H1 (cell line): Measurements from ENCODE around the gene ZCCHC12. TPM values are rescaled to one million over a fixed set of nuclear protein-coding genes. Genes with fewer than 3 reads are reported as not detected.

Experiments used
- CTCF ChIA-PET: fragments of 300-600 bp; sonication (Branson Sonifier 250); formaldehyde crosslinking; loops from one replicate; lab custom pipeline; 2021; ENCODE audit not compliant: partially characterized antibody; lab: Charles Lee
- POLR2A ChIA-PET: fragments of 300-600 bp; sonication (Branson Sonifier 250); formaldehyde crosslinking; loops from one replicate; lab custom pipeline; 2021; ENCODE audit warnings: inconsistent platforms; ENCODE audit not compliant: partially characterized antibody; lab: Charles Lee
- DNase-seq, 2 experiments: peaks; one replicate each; pipeline versions ENCODE4 v3.0.0 to v3.0.0-alpha.2; 2010 to 2022; ENCODE audit warnings: low spot score in 2 of 2, low read depth in 1 of 2, mixed read lengths in 1 of 2
- FAIRE-seq: peaks from 2 replicates; lab custom pipeline; 2011; peaks lifted over from hg19 to GRCh38; lab: Jason Lieb, UNC
- H2AFZ ChIP-seq: 2 replicates; pipeline ENCODE4 v1.8.1; 2012; ENCODE audit warnings: low read length, inconsistent platforms
- H2AK5ac ChIP-seq: 2 replicates; pipeline ENCODE4 v1.6.1; 2013; ENCODE audit warnings: low read depth, low read length
- H2BK120ac ChIP-seq: replicated peaks from 2 replicates; pipeline ENCODE3; 2013; ENCODE audit warnings: low read depth, low read length, inconsistent platforms
- H2BK12ac ChIP-seq: 2 replicates; pipeline ENCODE4 v1.6.1; 2013; ENCODE audit warnings: low read depth, low read length
- H2BK15ac ChIP-seq: 2 replicates; pipeline ENCODE4 v1.6.1; 2013; ENCODE audit warnings: low read length
- H2BK20ac ChIP-seq: 2 replicates; pipeline ENCODE4 v1.6.1; 2013; ENCODE audit warnings: low read length
- H2BK5ac ChIP-seq: 2 replicates; pipeline ENCODE4 v1.6.1; 2013; ENCODE audit warnings: low read depth, low read length
- H3K14ac ChIP-seq: 2 replicates; pipeline ENCODE4 v1.6.1; 2013; ENCODE audit warnings: inconsistent platforms; ENCODE audit not compliant: insufficient read length
- H3K18ac ChIP-seq: 2 replicates; pipeline ENCODE4 v1.6.1; 2013; ENCODE audit warnings: low read length; ENCODE audit errors: extremely low read depth
- H3K23ac ChIP-seq: 2 replicates; pipeline ENCODE4 v1.6.1; 2013; ENCODE audit warnings: inconsistent platforms; ENCODE audit not compliant: insufficient read length
- H3K23me2 ChIP-seq: 2 replicates; pipeline ENCODE4 v1.6.1; 2013; ENCODE audit warnings: low read depth, low read length
- H3K27ac ChIP-seq: 2 replicates; pipeline ENCODE4 v1.6.1; 2011; ENCODE audit warnings: low read depth, low read length, inconsistent platforms
- H3K27me3 ChIP-seq, 4 experiments: replicated peaks in 1 of 4; 1 replicate in 1 of 4; 2 replicates in 3 of 4; pipeline versions ENCODE4 v1.6.1 to v1.8.1; 2011 to 2013; ENCODE audit warnings: low read length in 3 of 4, mild to moderate bottlenecking in 3 of 4, inconsistent platforms in 2 of 4, mixed read lengths in 2 of 4, moderate library complexity in 1 of 4; ENCODE audit not compliant: control insufficient read depth in 3 of 4, insufficient read depth in 3 of 4; ENCODE audit errors: extremely low read depth in 1 of 4
- H3K36me3 ChIP-seq, 4 experiments: 2 replicates each; pipeline versions ENCODE4 v1.6.1 to v1.8.1; 2011 to 2013; ENCODE audit warnings: mild to moderate bottlenecking in 4 of 4, low read length in 3 of 4, moderate library complexity in 2 of 4, control low read depth in 1 of 4, inconsistent platforms in 1 of 4; ENCODE audit not compliant: insufficient read depth in 4 of 4, control insufficient read depth in 2 of 4
- H3K4ac ChIP-seq: replicated peaks from 2 replicates; pipeline ENCODE3; 2013; ENCODE audit warnings: low read length, low read depth, mixed read lengths, inconsistent platforms; ENCODE audit not compliant: insufficient read length
- H3K4me1 ChIP-seq, 4 experiments: replicated peaks in 1 of 4; 1 replicate in 1 of 4; 2 replicates in 3 of 4; pipeline versions ENCODE4 v1.6.1 to v1.8.1; 2011 to 2013; ENCODE audit warnings: low read length in 3 of 4, inconsistent platforms in 2 of 4, mixed read lengths in 1 of 4; ENCODE audit not compliant: insufficient read depth in 4 of 4, control insufficient read depth in 3 of 4
- H3K4me2 ChIP-seq, 2 experiments: 2 replicates each; pipeline versions ENCODE4 v1.6.1 to v1.8.1; 2011 to 2013; ENCODE audit warnings: low read depth in 2 of 2, low read length in 2 of 2, control low read depth in 1 of 2, inconsistent platforms in 1 of 2, mild to moderate bottlenecking in 1 of 2; ENCODE audit not compliant: insufficient read depth in 1 of 2
- H3K4me3 ChIP-seq, 4 experiments: fragments of 200-600, 300-600 bp in 1 of 4; sonication (generic), shearing (Covaris generic), sonication (Bioruptor Twin) in 1 of 4; 2 replicates each; pipeline versions ENCODE4 v1.5.1 to v1.8.1; 2011 to 2016; ENCODE audit warnings: low read length in 4 of 4, low read depth in 3 of 4, control low read depth in 2 of 4, inconsistent platforms in 2 of 4, mild to moderate bottlenecking in 2 of 4, mixed read lengths in 1 of 4, moderate library complexity in 1 of 4; ENCODE audit not compliant: insufficient read depth in 2 of 4; ENCODE audit errors: extremely low read depth in 1 of 4
- H3K56ac ChIP-seq: replicated peaks from 2 replicates; pipeline ENCODE3; 2013; ENCODE audit warnings: low read depth, mild to moderate bottlenecking, mixed read lengths, low read length, inconsistent platforms; ENCODE audit not compliant: insufficient read length
- H3K79me1 ChIP-seq: 2 replicates; pipeline ENCODE4 v1.6.1; 2013; ENCODE audit warnings: low read depth, low read length, control low read depth
- H3K79me2 ChIP-seq, 2 experiments: 2 replicates each; pipeline versions ENCODE4 v1.6.1 to v1.8.1; 2012 to 2013; ENCODE audit warnings: low read length in 2 of 2, mild to moderate bottlenecking in 2 of 2, inconsistent platforms in 1 of 2; ENCODE audit not compliant: insufficient read depth in 2 of 2, control insufficient read depth in 1 of 2
- H3K9ac ChIP-seq, 4 experiments: replicated peaks in 1 of 4; 1 replicate in 1 of 4; 2 replicates in 3 of 4; pipeline versions ENCODE4 v1.6.1 to v1.8.1; 2011 to 2013; ENCODE audit warnings: low read depth in 3 of 4, low read length in 3 of 4, control low read depth in 2 of 4, mild to moderate bottlenecking in 2 of 4, moderate library complexity in 2 of 4, inconsistent platforms in 1 of 4; ENCODE audit errors: extremely low read depth in 1 of 4
- H3K9me3 ChIP-seq, 2 experiments: 2 replicates each; pipeline versions ENCODE4 v1.6.1 to v1.8.1; 2012 to 2013; ENCODE audit warnings: mild to moderate bottlenecking in 2 of 2, moderate library complexity in 2 of 2, control low read depth in 1 of 2, inconsistent platforms in 1 of 2, low read depth in 1 of 2, low read length in 1 of 2, mixed read lengths in 1 of 2; ENCODE audit not compliant: insufficient read depth in 2 of 2
- H4K20me1 ChIP-seq, 2 experiments: replicated peaks in 1 of 2; 2 replicates each; pipeline versions ENCODE3 to v1.8.1; 2011 to 2013; ENCODE audit warnings: inconsistent platforms in 2 of 2, low read length in 2 of 2, mild to moderate bottlenecking in 1 of 2; ENCODE audit not compliant: insufficient read depth in 2 of 2, control insufficient read depth in 1 of 2
- H4K5ac ChIP-seq: 2 replicates; pipeline ENCODE4 v1.6.1; 2013; ENCODE audit warnings: low read length, low read depth, mixed read lengths, inconsistent platforms; ENCODE audit not compliant: insufficient read length
- H4K8ac ChIP-seq: 2 replicates; pipeline ENCODE4 v1.8.0; 2013; ENCODE audit warnings: mild to moderate bottlenecking, moderate library complexity, low read length, inconsistent platforms; ENCODE audit not compliant: insufficient read depth; ENCODE audit errors: extremely low read depth
- H4K91ac ChIP-seq: replicated peaks from 2 replicates; pipeline ENCODE3; 2013; ENCODE audit warnings: low read length, mixed read lengths, inconsistent platforms; ENCODE audit not compliant: insufficient read length
- ASH2L ChIP-seq: fragments of 200-600, 300-600 bp; sonication (generic); IDR thresholded peaks from one replicate; pipeline ENCODE4 v1.7.1; 2017; ENCODE audit warnings: low read length
- CTBP2 ChIP-seq: IDR thresholded peaks from 2 replicates; pipeline ENCODE4 v1.7.0; 2011; ENCODE audit warnings: borderline replicate concordance, mild to moderate bottlenecking, moderate library complexity, mixed read lengths, low read length; ENCODE audit not compliant: insufficient read depth, insufficient read length
- EGR1 ChIP-seq: IDR thresholded peaks from 2 replicates; pipeline ENCODE4 v1.6.1; 2011; ENCODE audit warnings: low read depth, low read length, borderline replicate concordance
- FOSL1 ChIP-seq: IDR thresholded peaks from 2 replicates; pipeline ENCODE4 v1.6.1; 2011; ENCODE audit warnings: mild to moderate bottlenecking, low read depth, low read length, moderate library complexity; ENCODE audit not compliant: insufficient read depth
- GABPA ChIP-seq: IDR thresholded peaks from 2 replicates; pipeline ENCODE4 v1.6.1; 2011; ENCODE audit warnings: mild to moderate bottlenecking, low read length, moderate library complexity, borderline replicate concordance; ENCODE audit not compliant: insufficient read depth
- POLR2A ChIP-seq, 2 experiments: IDR thresholded peaks; 1 replicate in 1 of 2; 2 replicates in 1 of 2; pipeline ENCODE4 v1.6.1; 2011; ENCODE audit warnings: low read depth in 2 of 2, low read length in 2 of 2, mild to moderate bottlenecking in 2 of 2; ENCODE audit errors: control extremely low read depth in 1 of 2
- RFX5 ChIP-seq: IDR thresholded peaks from 2 replicates; pipeline ENCODE4 v1.6.1; 2011; ENCODE audit warnings: low read depth, low read length, improper control_type of control experiment, borderline replicate concordance
- RNF2 ChIP-seq: fragments of 200-900, 300-1000 bp; sonication (generic); IDR thresholded peaks from 2 replicates; pipeline ENCODE4 v1.7.1; 2016; ENCODE audit warnings: borderline replicate concordance, low read depth, mild to moderate bottlenecking, antibody characterized with exemption, low read length; ENCODE audit not compliant: poor library complexity, severe bottlenecking; ENCODE audit errors: missing control alignments
- SIN3A ChIP-seq, 2 experiments: IDR thresholded peaks in 1 of 2; conservative IDR thresholded peaks in 1 of 2; 2 replicates each; pipeline ENCODE4 v1.6.1; 2011 to 2012; ENCODE audit warnings: low read length in 2 of 2, improper control_type of control experiment in 1 of 2, low read depth in 1 of 2, mild to moderate bottlenecking in 1 of 2
- SIX5 ChIP-seq: IDR thresholded peaks from 2 replicates; pipeline ENCODE4 v1.6.1; 2011; ENCODE audit warnings: mild to moderate bottlenecking, low read depth, low read length
- SP1 ChIP-seq: IDR thresholded peaks from 2 replicates; pipeline ENCODE4 v1.6.1; 2011; ENCODE audit warnings: low read depth, low read length
- SP2 ChIP-seq: IDR thresholded peaks from 2 replicates; pipeline ENCODE4 v1.6.1; 2012; ENCODE audit warnings: mild to moderate bottlenecking, low read length, inconsistent platforms
- USF2 ChIP-seq: IDR thresholded peaks from 2 replicates; pipeline ENCODE4 v1.6.1; 2011; ENCODE audit warnings: low read length, improper control_type of control experiment
- ZNF274 ChIP-seq: IDR thresholded peaks from 2 replicates; pipeline ENCODE4 v1.7.0; 2012; ENCODE audit warnings: low read length, borderline replicate concordance; ENCODE audit errors: extremely low read depth
- WGBS, 2 experiments: shearing (Covaris generic) in 1 of 2; methylation state at CpG; one replicate each; pipeline versions ENCODE4 v1.1.6 to v1.1.7; 2013 to 2015; ENCODE audit warnings: low lambda C conversion rate in 2 of 2, mixed read lengths in 2 of 2, inconsistent platforms in 1 of 2, low coverage in 1 of 2, missing lambda C conversion rate in 1 of 2; ENCODE audit not compliant: insufficient replicate concordance in 2 of 2, insufficient coverage in 1 of 2, insufficient read length in 1 of 2; ENCODE audit errors: extremely low coverage in 1 of 2, missing lambda C conversion rate in 1 of 2; 5-methylcytosine and 5-hydroxymethylcytosine counted together
- polyA plus RNA-seq, 7 experiments: library from polyadenylated mRNA; depleted of rRNA in 3 of 7; stranded (reverse) in 5 of 7; unstranded in 2 of 7; fragments of >200 nt in 5 of 7; fragments of 200-250 nt in 2 of 7; gene quantifications; 1 replicate in 5 of 7; 2 replicates in 1 of 7; 4 replicates in 1 of 7; pipeline versions ENCODE4 v1.2.1 to v1.2.3, GENCODE V29; 2011 to 2013; ENCODE audit warnings: missing spikeins in 2 of 7, mixed read lengths in 2 of 7
- total RNA-seq: library from RNA; stranded (reverse); fragmentation: NEBNext Ultra II Directional; extraction: Animal tissue kit (Norgen Biotek cat#: 25700); gene quantifications from 2 replicates; pipeline ENCODE4 v1.2.1, GENCODE V29; 2021

The ZCCHC12 gene
- total and polyA plus RNA-seq, 2 of the 8 experiments (the other 6 are each of a cell fraction or from before 2014, with no cell fraction given) = 0.76 to 1.3 TPM

GRCh38 chrX:118779581-118779980 is 44.0 kb upstream of the ZCCHC12 start:
- Histone ChIP-seq H3K14ac (no peak overlapping the region), H3K36me3 (no peaks in the 10 kb centered on the region), H3K79me1 (no peaks in the 10 kb centered on the region), H2BK15ac (no peak overlapping the region), H2BK20ac (no peak overlapping the region), H4K20me1 (no peaks in the 10 kb centered on the region), H4K8ac (no peak overlapping the region), H3K4ac (no peak overlapping the region), H3K23me2 (no peaks in the 10 kb centered on the region), H2BK12ac (no peak overlapping the region), H4K5ac (no peak overlapping the region), H3K9ac (no peak overlapping the region), H2AK5ac (no peak overlapping the region), H3K79me2 (no peaks in the 10 kb centered on the region), H3K27ac (no peak overlapping the region), H3K27me3 (no peaks in the 10 kb centered on the region), H2BK5ac (no peak overlapping the region), H2AFZ (no peak overlapping the region), H3K9me3 (no peaks in the 10 kb centered on the region), H3K56ac (no peak overlapping the region), H3K4me3 (no peak overlapping the region), H3K18ac (no peak overlapping the region), H2BK120ac (no peak overlapping the region), H3K4me2 (no peak overlapping the region), H3K4me1 (no peaks in the 10 kb centered on the region), H4K91ac (no peak overlapping the region), H3K23ac (no peak overlapping the region)
- ChIA-PET CTCF (no interaction called here), POLR2A (no interaction called here)
- FAIRE-seq (no peak), DNase-seq (no peak)
- 100% methylated on average over 2 of the region's 2 CpGs; no CpG with 5 or more reads in 1 of the 2 experiments for WGBS, 2 experiments
- TF ChIP-seq EGR1 = no peak
- TF ChIP-seq SP2 = no peak
- TF ChIP-seq POLR2A (IDR thresholded peaks at IDR 0.05; ENCODE audit: control extremely low read depth in 1 of 2, low read depth in 2 of 2, low read length in 2 of 2) = no peak
- TF ChIP-seq FOSL1 = no peak
- TF ChIP-seq SIN3A (conservative IDR thresholded peaks at IDR 0.05 in 1 of 2, IDR thresholded peaks at IDR 0.05 in 1 of 2; ENCODE audit: low read depth in 1 of 2, low read length in 2 of 2) = no peak
- TF ChIP-seq SP1 = no peak
- no peak for TF ChIP-seq RFX5
- no peak for TF ChIP-seq USF2
- no peak for TF ChIP-seq SIX5
- TF ChIP-seq ZNF274 = no peak
- TF ChIP-seq RNF2 = no peak
- TF ChIP-seq GABPA = no peak
- TF ChIP-seq CTBP2 = no peak
- no peak for TF ChIP-seq ASH2L
